GM19023 (cell line): ENCODE results near the gene PRR23E.

Source experiments
- ATAC-seq: cut with Tn5 transposase; IDR thresholded peaks from one replicate; pipeline ENCODE4 v1.9.1; 2021; ENCODE audit warnings: mild to moderate bottlenecking, moderate library complexity; ENCODE audit not compliant: unreplicated experiment

PRR23E gene

GRCh38 chr3:127192576-127193232 is at the start of gene PRR23E:
Gene PRR23E, plus strand, starts transcription at chr3:127193131. Its CDS starts 3,555 bp downstream, at chr3:127196686.
- ATAC-seq = no peak

- ATAC-seq = no peak
These were observed 49.8 kb upstream of the PRR23E start for GRCh38 chr3:127143172-127143571.

GRCh38 chr3:127144631-127145030 is 48.3 kb upstream of the PRR23E start:
- no peak for ATAC-seq

DNA sequence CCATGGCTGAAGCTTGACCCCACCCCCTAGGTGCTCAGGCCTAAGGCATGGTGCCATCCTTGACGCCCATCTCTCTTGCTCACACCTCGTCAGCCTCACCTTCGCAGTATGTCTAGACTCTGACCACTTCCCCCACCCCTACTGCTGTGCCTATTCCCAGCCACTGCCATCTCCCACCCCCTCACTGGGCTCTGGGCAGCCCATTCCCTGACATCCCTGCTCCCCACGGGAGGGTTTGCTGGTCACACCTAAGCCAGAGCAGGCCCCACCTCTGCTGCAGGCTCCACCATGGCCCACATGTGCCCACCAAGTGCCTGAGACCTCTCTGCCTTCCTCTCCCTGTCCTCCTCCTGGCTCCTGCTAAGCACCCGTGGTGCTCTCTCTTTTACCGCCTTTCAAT is 47.7 kb upstream of the PRR23E start:
- ATAC-seq = no peak

DNA sequence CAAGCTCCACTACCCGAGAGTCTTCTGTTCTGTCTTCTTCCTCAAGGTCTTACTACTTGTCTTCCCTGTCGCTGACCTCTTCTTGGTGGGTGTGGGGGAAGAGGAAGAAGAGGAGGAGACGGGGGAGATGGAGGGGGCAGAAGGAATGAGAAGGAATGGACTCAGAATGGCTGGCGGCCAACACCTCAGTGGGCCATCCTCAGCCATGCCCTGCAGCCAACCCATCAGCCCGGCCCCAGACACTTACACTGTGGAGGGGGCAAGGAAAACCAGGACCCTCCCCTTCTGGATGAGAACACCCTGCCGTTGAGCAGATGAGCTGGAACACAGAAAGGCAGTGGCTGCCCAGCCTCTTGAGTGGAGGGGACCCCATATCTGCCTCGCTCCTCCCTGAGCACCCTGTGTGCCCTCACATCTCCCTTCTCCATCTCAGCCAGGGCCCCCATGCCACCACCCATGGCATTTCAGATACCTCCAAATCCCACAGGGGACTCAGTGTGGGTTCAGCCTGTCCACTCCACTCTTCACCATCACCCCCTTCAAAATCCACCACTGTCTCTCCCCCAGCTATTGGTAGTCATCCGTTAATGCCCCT is 45.5 kb upstream of the PRR23E start:
- ATAC-seq = no peak

GRCh38 chr3:127149621-127150310 is 43.2 kb upstream of the PRR23E start:
- ATAC-seq = no peak

DNA sequence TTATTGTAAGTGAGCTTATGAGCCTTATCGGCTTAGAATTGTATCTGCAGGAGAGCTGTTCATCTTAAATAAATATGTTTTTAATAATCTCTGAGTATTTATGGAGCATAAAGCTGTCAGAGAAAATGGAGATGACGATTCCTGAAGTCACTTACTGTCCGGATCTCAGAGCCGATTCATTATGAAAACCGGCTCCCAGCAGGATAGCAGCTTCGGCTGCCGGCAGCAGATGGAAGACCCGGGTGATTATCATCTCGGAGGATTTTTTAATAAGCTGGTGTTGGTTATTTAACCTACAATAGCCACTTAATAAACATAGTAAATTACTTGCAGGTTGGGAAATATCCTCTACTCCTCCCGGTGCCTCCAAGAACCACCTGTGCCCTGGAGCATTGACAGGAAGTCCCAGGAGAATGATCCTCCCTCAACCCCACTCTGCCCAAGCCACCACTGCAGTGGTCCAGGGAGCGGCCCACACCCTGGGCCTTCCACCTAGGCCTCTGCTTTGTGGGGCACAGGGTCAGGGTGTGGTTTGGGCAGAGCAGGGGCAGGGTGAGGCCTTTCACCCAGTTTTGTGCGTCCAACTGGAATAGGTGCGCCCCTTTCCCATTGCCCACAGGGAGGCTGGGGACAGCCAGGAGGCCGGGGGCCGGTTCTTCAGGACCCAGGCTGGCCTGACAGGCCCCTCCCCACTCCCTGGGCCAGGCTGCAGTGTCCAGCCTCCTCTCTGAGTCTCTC is 42.2 kb upstream of the PRR23E start:
- ATAC-seq = no peak

GRCh38 chr3:127151251-127151564 is 41.7 kb upstream of the PRR23E start:
- ATAC-seq = no peak

GRCh38 chr3:127151992-127152650 is 40.8 kb upstream of the PRR23E start:
- no peak for ATAC-seq

DNA sequence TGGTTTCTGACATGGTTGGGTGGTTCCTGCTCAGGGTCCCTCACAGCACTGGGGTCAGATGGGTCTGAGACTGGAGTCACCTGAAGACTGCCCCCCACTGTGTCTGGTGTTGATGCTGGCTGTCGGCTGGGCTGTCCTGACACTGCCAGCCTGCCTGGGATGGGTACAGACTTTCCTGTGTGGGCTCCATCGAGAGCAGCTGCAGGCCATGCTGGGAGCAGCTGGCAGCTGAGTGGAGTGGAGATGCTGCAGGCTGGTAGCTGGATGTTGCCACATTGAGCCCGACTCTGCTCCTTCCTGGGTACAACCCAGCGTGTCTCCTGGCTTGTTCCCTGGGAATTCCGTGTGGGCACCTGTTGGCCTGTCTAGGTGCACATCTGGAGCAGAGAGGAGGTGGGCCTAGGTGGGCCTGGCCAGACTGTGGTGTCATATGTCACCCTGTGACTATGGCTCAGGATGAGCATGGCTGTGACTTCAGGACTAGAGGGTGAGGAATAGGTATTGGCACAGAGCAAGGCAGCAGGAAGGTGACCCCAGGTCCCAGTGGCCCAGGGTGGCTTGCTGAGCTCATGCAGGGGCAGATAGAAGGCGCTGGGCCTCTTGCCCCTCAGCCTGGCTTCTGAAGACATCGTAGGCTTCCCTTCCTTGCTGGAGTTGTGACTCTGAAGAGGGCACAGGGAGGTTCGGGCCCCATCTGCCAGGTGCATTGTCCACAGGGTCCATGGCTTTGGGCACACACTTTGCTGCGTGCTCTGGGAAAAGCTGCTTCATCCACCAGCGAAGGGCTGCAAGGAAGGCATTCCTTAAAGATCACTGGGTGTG is 40.0 kb upstream of the PRR23E start:
- ATAC-seq = no peak

DNA sequence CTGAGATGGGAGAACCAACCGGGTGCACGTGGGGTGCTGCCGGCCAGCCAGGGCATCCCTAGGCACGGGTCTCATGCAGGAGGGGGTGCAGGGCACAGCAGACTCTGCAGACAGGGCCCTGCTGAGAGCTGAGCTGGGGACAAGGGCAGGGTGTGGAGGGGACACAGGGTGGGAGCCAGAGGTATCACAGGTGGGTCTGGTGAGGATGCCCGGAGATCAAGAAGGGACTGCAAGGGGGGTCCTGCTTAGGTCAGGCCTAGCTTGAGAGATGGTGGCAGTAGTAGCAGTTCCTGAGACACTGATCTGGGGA is 39.5 kb upstream of the PRR23E start:
- ATAC-seq = no peak

- no peak for ATAC-seq
These were observed 36.4 kb upstream of the PRR23E start for GRCh38 chr3:127156338-127157050.

GRCh38 chr3:127157171-127157828 is 35.6 kb upstream of the PRR23E start:
- no peak for ATAC-seq

GRCh38 chr3:127158614-127159229 is 34.2 kb upstream of the PRR23E start:
- no peak for ATAC-seq

DNA sequence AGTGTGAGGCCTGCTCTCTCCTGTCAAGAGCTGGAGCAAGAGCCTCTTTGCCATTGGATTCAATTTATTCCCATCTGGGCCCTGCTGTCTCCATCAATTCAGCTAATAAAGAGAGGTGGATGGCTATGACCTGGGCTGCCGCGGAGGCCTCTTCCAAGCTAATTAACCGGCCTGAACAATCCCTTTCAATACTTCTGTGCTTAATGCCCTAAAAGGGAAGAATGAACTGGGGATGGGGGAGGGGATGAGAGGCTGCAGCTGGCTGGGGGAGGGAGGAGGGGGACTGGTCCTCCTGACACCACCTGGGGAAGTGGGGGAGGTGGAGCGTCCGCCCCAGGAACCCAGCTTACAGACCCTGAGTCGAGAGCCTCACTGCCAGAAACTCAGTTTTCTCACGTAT is 33.4 kb upstream of the PRR23E start:
- no peak for ATAC-seq

DNA sequence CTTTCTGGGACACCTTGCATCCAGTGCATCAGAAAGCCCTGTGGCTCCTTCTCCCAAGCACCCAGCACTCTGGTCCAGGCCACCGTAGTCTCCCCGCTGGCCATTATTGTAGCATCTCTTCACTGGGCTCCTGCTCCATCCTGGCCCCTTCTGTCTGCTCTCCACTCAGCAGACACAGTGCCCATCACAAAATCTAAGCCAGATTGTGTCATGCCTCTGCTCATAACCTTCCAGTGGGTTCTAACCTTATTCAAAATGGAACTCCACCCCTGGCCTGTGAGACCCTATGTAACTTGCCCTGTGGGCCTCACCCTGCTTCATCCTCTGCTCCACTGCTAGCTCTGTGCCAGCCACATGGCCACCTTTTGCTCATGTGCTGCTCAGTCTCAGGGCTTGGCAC is 31.7 kb upstream of the PRR23E start:
- ATAC-seq = no peak

- ATAC-seq = no peak
These were observed 30.9 kb upstream of the PRR23E start for GRCh38 chr3:127161973-127162579.

GRCh38 chr3:127162947-127163645 is 29.8 kb upstream of the PRR23E start:
- no peak for ATAC-seq
